Heart right ventricle (tissue), 16 donors: ENCODE results near the gene PDXK. TPM values are rescaled to one million over a fixed set of nuclear protein-coding genes. Genes with fewer than 3 reads are reported as not detected.

Source experiments
- ATAC-seq, 8 donors: fragments of 200-7000 bp; cut with Tn5 transposase; one replicate each; pipeline ENCODE4 v1.9.1; 2020; ENCODE audit warnings: mild to moderate bottlenecking in 8 of 8, moderate library complexity in 8 of 8, moderate number of reproducible peaks in 1 of 8
- DNase-seq, 2 donors: peaks; one replicate each; pipeline ENCODE4 v3.0.0-alpha.2; 2020
- H3K27ac ChIP-seq, 10 donors: fragments of 200-600 bp; sonication (generic) in 2 of 10; one replicate each; pipeline versions ENCODE4 v1.5.0 to v1.8.0; 2020 to 2022; ENCODE audit warnings: mild to moderate bottlenecking in 3 of 10
- H3K27me3 ChIP-seq, 7 donors: fragments of 200-600 bp; one replicate each; pipeline ENCODE4 v1.8.0; 2021 to 2022; ENCODE audit warnings: mild to moderate bottlenecking in 2 of 7
- H3K36me3 ChIP-seq, 9 donors: fragments of 200-600 bp; sonication (generic) in 1 of 9; one replicate each; pipeline versions ENCODE4 v1.5.0 to v1.8.0; 2020 to 2022; ENCODE audit warnings: mild to moderate bottlenecking in 2 of 9
- H3K4me1 ChIP-seq, 9 donors: fragments of 200-600 bp; sonication (generic) in 1 of 9; one replicate each; pipeline versions ENCODE4 v1.5.0 to v1.8.0; 2020 to 2022; ENCODE audit warnings: mild to moderate bottlenecking in 4 of 9
- H3K4me3 ChIP-seq, 10 donors: fragments of 200-600 bp; sonication (generic) in 2 of 10; one replicate each; pipeline versions ENCODE4 v1.5.0 to v1.8.0; 2020 to 2022; ENCODE audit warnings: mild to moderate bottlenecking in 7 of 10, moderate library complexity in 2 of 10
- H3K9me3 ChIP-seq, 11 donors: fragments of 200-600 bp in 10 of 11; sonication (generic) in 2 of 11; one replicate each; pipeline versions ENCODE4 v1.5.0 to v1.8.0; 2013 to 2022; ENCODE audit warnings: mild to moderate bottlenecking in 2 of 11, control low read depth in 1 of 11, moderate library complexity in 1 of 11
- WGBS, 2 donors: extraction: QIAGEN DNeasy Blood & Tissue Kit; methylation state at CpG; one replicate each; pipeline ENCODE4 v1.1.7; 2013; ENCODE audit warnings: inconsistent platforms in 1 of 2; 5-methylcytosine and 5-hydroxymethylcytosine counted together
- intact Hi-C, 10 donors: fragments of 100-400 bp; cut with DNase I; formaldehyde crosslinking; loops; one replicate each; pipeline versions ENCODE4 v1.11.1 to v1.14.2; 2022
- polyA plus RNA-seq, 2 donors: library from polyadenylated mRNA; stranded (reverse); fragments of 200-250 nt; gene quantifications; one replicate each; pipeline ENCODE4 v1.2.3, GENCODE V29; 2013
- total RNA-seq, 10 donors: library from RNA; stranded (reverse); fragmentation: NEBNext Ultra II Directional in 3 of 10; extraction: Animal tissue kit (Norgen Biotek cat#: 25700) in 3 of 10; gene quantifications; one replicate each; pipeline versions ENCODE4 v1.2.1 to v1.2.4, GENCODE V29; 2021 to 2023
- TF ChIP-seq, protein P1 (sequence below), 9 donors: fragments of 200-600 bp; sonication (generic) in 2 of 9; IDR thresholded peaks; one replicate each; pipeline versions ENCODE4 v1.5.0 to v1.8.0; 2021 to 2022; ENCODE audit warnings: antibody characterized with exemption in 9 of 9, mild to moderate bottlenecking in 5 of 9, moderate library complexity in 1 of 9
- donor health status: Arrhythmogenic right ventricular cardiomyopathy.
- donor health status: ischemic (EF 13 %, LVEDD 7.1; RV severe dilation, severe dysfunction).
- donor health status: healthy with polysubstance abuse.
- donor health status: DM: no; HTN: yes; CAD: no.
- donor health status: DM: no; HTN: no; CAD: no.
- donor health status: ischemic (EF 25% LVEDD 6.9; RV normal size, moderate dysfunction).
- donor health status: ischemic (EF 25% LVEDD 5.7; RV mildly dilated, moderate dysfunction).
- donor health status: healthy.
- donor health status: DM: yes; HTN: yes; CAD: no.
- donor health status: Ischemic cardiomyopathy.
- donor health status: ischemic (EF 35%, LVEDD 5.7; RV mildly dilated, moderate dysfunction).
- donor health status: nonischemic (EF 11% LVEDD 7.7; RV severe dilation, severe dysfunction).
- donor health status: DM: yes; HTN: yes; CAD: no.
- donor health status: PGD.
- donor health status: ischemic (EF 29% LVEDD 5.4; RV normal size, mild dysfunction).
- donor health status: nonischemic (EF 23%, LVEDD 6.1; RV moderate dilation, normal function).

PDXK gene
- total and polyA plus RNA-seq, 12 donors = 47.8 to 102 (median 73.0) TPM

DNA sequence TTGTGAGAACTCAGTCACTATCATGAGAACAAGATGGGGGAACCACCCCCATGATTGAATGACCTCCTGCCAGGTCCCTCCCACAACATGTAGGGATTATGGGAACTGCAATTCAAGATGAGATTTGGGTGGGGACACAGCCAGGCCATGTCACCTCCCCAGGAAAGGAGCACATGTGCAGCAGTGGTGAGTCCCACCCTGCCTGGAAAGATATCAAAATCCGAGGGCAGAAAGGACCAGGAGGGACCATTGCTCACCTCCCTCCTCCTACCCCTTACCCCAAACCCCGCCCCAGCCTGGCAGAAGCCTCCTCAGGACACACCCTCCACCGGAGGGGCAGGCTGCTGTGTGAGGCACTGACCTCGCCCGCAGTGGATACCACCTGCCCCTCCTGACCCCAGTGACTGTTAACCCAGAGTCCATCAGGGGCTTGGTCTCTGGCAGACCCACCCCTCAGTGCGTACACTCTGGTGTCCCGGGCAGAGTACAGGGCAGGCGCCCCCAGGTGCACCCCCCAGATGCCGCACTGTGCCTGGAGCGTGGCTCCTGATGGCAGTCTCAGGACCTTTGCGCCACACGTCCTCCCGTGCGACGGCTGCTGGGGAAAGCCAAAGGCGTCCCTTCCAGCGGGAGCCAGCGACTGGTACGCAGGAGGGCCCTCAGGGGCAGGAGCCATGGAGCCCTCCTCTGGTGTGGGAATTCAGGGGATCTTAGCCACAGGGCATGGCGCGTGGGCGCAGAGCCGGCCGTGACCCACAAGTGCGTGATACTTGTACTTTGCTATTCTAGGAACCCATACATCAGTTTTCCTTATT, 20.9 kb downstream of the PDXK start:
- WGBS, 2 donors = 90 to 91% methylated on average over 25 of the region's 25 CpGs
- intact Hi-C loops = loop anchor here in 3 of 10 donors (5.0 to 10.0 kb wide), 4 partner anchors 32 to 65 kb away; no protein-coding TSS in a partner anchor
- Histone ChIP-seq H3K4me1 (peaks cover 0 to 12% (median 4%) of the 10 kb centered on the region in 9 donors), H3K27ac (no peak overlapping the region), H3K4me3 (no peak overlapping the region), H3K36me3 (peaks cover 0 to 66% (median 7%) of the 10 kb centered on the region in 9 donors), H3K27me3 (no peaks in the 10 kb centered on the region), H3K9me3 (no peaks in the 10 kb centered on the region)
- TF ChIP-seq, protein P1, sequence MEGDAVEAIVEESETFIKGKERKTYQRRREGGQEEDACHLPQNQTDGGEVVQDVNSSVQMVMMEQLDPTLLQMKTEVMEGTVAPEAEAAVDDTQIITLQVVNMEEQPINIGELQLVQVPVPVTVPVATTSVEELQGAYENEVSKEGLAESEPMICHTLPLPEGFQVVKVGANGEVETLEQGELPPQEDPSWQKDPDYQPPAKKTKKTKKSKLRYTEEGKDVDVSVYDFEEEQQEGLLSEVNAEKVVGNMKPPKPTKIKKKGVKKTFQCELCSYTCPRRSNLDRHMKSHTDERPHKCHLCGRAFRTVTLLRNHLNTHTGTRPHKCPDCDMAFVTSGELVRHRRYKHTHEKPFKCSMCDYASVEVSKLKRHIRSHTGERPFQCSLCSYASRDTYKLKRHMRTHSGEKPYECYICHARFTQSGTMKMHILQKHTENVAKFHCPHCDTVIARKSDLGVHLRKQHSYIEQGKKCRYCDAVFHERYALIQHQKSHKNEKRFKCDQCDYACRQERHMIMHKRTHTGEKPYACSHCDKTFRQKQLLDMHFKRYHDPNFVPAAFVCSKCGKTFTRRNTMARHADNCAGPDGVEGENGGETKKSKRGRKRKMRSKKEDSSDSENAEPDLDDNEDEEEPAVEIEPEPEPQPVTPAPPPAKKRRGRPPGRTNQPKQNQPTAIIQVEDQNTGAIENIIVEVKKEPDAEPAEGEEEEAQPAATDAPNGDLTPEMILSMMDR (IDR thresholded peaks at IDR 0.05) = no peak
- no peak for DNase-seq
- peak in 5 of 8 donors; percentile 7 to 30 (median 23) for ATAC-seq

DNA sequence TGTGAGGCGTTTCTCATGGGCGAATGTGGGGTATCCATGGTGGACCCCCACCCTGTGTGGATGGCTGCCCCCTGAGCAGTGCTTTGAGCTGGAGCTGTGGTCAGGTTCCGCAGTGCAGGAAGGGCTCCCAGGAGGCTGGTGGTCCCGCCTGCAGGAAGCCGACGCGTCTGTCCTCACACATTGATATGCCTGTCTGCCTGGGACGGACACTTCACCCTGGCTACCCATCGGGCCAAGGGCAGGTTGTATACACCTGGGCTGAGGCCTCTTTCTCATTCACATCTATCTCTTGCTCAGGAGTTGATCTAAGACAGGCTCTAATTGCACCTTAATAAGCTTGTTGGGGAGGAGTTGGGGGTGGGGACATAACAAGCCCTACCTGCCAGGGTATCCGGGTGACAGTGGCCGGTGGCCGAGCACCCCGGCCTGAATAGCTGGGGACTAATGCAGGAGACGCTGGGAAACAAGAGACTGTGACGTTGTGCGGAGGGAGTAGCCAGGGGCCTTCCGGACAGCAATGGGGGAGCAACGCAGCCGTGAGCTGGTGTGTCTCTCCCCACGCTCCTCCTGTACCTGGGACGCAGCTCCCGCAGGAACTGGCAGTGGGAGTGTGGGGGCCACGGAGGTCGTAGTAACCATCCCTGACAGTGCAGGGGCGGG, 21.7 kb downstream of the PDXK start:
- Histone ChIP-seq H3K4me3 (peak overlapping the region in 1 of 10 donors; percentile 18), H3K9me3 (no peaks in the 10 kb centered on the region), H3K27ac (peak overlapping the region in 1 of 10 donors; percentile 44), H3K36me3 (peaks cover 0 to 66% (median 12%) of the 10 kb centered on the region in 9 donors), H3K4me1 (peaks cover 0 to 5% (median 0%) of the 10 kb centered on the region in 9 donors), H3K27me3 (no peaks in the 10 kb centered on the region)
- TF ChIP-seq, protein P1 (IDR thresholded peaks at IDR 0.05) = no peak
- DNase-seq = no peak
- WGBS, 2 donors = 35 to 51% methylated on average over 20 to 25 of the region's 25 CpGs
- intact Hi-C loops = loop anchor here in 2 of 10 donors (5.0 to 10.0 kb wide), 3 partner anchors 52 to 64 kb away; no protein-coding TSS in a partner anchor
- ATAC-seq = peak in 5 of 8 donors; percentile 13 to 68 (median 32)

- H3K4me3 ChIP-seq = no peak overlapping the region
- no peak for ATAC-seq
- no peaks in the 10 kb centered on the region for H3K9me3 ChIP-seq
- no peak for DNase-seq
- intact Hi-C loops = loop anchor here in 2 of 10 donors (5.0 to 10.0 kb wide), 3 partner anchors 51 to 63 kb away; no protein-coding TSS in a partner anchor
- peaks cover 0 to 69% (median 22%) of the 10 kb centered on the region in 9 donors for H3K36me3 ChIP-seq
- H3K27me3 ChIP-seq = no peaks in the 10 kb centered on the region
- TF ChIP-seq, protein P1 (IDR thresholded peaks at IDR 0.05) = no peak
- H3K4me1 ChIP-seq = peaks cover 0 to 5% (median 0%) of the 10 kb centered on the region in 9 donors
- 64 to 81% methylated on average over 18 to 28 of the region's 28 CpGs for WGBS, 2 donors
- no peak overlapping the region for H3K27ac ChIP-seq
These were observed 22.6 kb downstream of the PDXK start for GRCh38 chr21:43741423-43742096.

DNA sequence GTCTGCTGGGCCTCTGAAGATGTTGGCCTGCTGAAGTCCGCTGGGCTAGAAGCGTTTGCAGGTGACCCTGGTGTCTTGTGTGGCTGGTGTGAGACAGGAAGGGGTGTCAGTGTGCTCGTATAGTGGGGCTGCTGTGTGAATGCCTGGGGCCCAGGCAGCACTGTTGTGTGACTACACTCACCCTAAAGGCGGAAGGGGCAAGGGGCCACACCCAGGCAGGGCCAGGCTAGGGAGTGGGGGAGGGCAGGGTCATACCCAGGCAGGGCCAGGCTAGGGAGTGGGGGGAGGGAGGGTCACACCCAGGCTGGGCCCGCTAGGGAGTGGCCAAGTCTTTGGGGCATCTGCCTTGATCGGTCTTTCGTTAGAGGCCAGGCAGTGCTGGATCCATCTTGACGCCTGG, 25.0 kb downstream of the PDXK start:
- Histone ChIP-seq H3K27ac (no peak overlapping the region), H3K4me1 (peaks cover 0 to 5% (median 0%) of the 10 kb centered on the region in 9 donors), H3K27me3 (no peaks in the 10 kb centered on the region), H3K4me3 (no peak overlapping the region), H3K36me3 (peaks cover 0 to 71% (median 22%) of the 10 kb centered on the region in 9 donors), H3K9me3 (no peaks in the 10 kb centered on the region)
- TF ChIP-seq, protein P1 (IDR thresholded peaks at IDR 0.05) = no peak
- intact Hi-C loops = loop anchor here in 2 of 10 donors (5.0 to 10.0 kb wide), 3 partner anchors 48 to 61 kb away; no protein-coding TSS in a partner anchor
- 97% methylated on average over 8 of the region's 8 CpGs for WGBS, 2 donors
- no peak for ATAC-seq
- DNase-seq = no peak
